Activated CD8-positive, alpha-beta T cell treated with anti-CD3 and anti-CD28 coated beads for 36 hours (primary cell): Measurements from ENCODE around the gene PLCB4. TPM values are rescaled to one million over a fixed set of nuclear protein-coding genes. Genes with fewer than 3 reads are reported as not detected.

Experiments used
- ATAC-seq: fragments of 200-7000 bp; cut with Tn5 transposase; one replicate; pipeline ENCODE4 v1.10.0; 2021; ENCODE audit warnings: mild to moderate bottlenecking, moderate library complexity
- CTCF ChIA-PET: fragments of 350-600 bp; sonication (Branson Sonifier 250); formaldehyde crosslinking; loops from one replicate; lab custom pipeline; 2021; ENCODE audit warnings: antibody characterized with exemption; lab: Charles Lee
- POLR2A ChIA-PET: fragments of 350-600 bp; sonication (Branson Sonifier 250); formaldehyde crosslinking; loops from one replicate; lab custom pipeline; 2021; ENCODE audit warnings: antibody characterized with exemption; lab: Charles Lee
- DNase-seq: peaks from one replicate; pipeline ENCODE4 v3.0.0-alpha.2; 2020
- H3K27ac Mint-ChIP-seq: one replicate; pipeline ENCODE4 v1.8.0; 2021; ENCODE audit warnings: mild to moderate bottlenecking, mixed read lengths
- H3K27me3 Mint-ChIP-seq: one replicate; pipeline ENCODE4 v1.8.0; 2021; ENCODE audit warnings: mixed read lengths
- H3K36me3 Mint-ChIP-seq: one replicate; pipeline ENCODE4 v1.8.0; 2021; ENCODE audit warnings: low read depth, mixed read lengths
- H3K4me1 Mint-ChIP-seq: one replicate; pipeline ENCODE4 v1.8.0; 2021; ENCODE audit warnings: low read depth, mixed read lengths
- H3K4me3 Mint-ChIP-seq: one replicate; pipeline ENCODE4 v1.8.0; 2021; ENCODE audit warnings: mild to moderate bottlenecking, moderate library complexity, mixed read lengths
- H3K9me3 Mint-ChIP-seq: one replicate; pipeline ENCODE4 v1.8.0; 2021; ENCODE audit warnings: mixed read lengths
- CTCF ChIP-seq: fragments of 200-600 bp; IDR thresholded peaks from one replicate; pipeline ENCODE4 v1.8.0; 2022; ENCODE audit warnings: antibody characterized with exemption, mild to moderate bottlenecking
- intact Hi-C: fragments of 100-400 bp; cut with micrococcal nuclease; formaldehyde crosslinking; loops from one replicate; pipeline ENCODE4 v1.10.0; 2022
- total RNA-seq, 2 experiments: library from RNA; stranded (reverse); gene quantifications; one replicate each; pipeline ENCODE4 v1.2.3, GENCODE V29; 2021

Gene PLCB4
- total RNA-seq, 2 experiments from 2014 or later: not detected

DNA sequence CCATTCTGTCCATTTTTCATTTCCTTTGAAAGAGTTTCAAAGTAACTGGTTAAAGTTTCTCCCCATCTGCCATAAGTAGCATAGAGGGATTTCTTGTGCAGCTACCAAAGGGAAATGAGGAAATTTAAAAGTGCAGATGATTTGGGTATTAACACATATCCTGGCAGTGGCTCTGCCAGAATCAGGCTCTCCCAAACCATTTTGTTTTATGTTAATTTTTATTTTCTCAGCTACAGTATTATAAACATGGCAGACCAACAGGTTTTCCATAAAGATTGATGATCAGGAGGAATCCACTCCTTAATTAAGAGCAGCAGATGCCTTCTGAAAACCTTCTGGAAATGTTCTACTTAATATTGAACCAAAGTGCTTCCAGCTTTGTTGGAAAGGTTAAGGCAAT lies 13.9 kb downstream of the PLCB4 start:
- no peak for TF ChIP-seq CTCF
- H3K9me3 Mint-ChIP-seq: peaks cover 4% of the 10 kb centered on the region

DNA sequence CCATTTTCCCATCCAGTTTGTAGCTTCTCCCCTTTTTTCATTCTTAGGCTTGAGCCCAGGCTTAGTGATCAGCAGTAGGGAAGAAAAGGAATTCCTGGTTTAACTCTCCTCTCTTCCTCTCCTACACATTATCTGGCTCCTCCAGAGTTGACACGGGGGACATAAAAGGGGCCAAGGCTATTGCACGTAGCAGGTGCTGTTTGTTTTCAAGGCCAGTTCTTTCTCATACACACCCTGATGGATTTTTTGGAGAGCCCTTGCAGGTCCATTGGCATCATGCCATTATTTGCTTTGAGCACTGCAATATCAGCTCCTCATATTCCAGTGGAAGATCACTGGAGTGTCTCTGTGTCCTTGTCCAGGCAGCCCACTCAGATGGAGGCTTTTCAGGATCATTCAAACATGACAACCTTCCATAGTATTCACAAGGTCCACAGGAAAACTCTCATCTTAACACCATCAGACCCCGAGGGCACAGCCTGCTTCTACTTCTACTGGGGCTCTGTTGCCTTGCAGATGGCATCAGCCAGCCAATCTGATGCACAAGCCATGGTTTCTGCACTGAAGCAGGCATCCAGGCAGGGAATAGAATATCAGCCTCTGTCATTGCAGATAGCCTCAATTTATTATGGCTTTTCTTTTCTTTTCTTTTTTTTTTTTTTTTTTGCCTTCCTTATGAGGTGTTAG lies 18.8 kb downstream of the PLCB4 start:
- no peak for ATAC-seq
- POLR2A ChIA-PET: no interaction called here

More for the DNA sequence above, 13.9 kb downstream of the PLCB4 start:
- Mint-ChIP-seq H3K36me3 (no peaks in the 10 kb centered on the region), H3K4me1 (no peaks in the 10 kb centered on the region), H3K27me3 (no peaks in the 10 kb centered on the region), H3K4me3 (no peak overlapping the region), H3K27ac (no peak overlapping the region)
- ChIA-PET CTCF (interaction anchor here (1.0 kb wide), 1 partner anchor 10 kb away, joined by 3 read pairs; no protein-coding TSS in a partner anchor), POLR2A (no interaction called here)
- DNase-seq: no peak
- intact Hi-C loops: no loop called here
- ATAC-seq: no peak

DNA sequence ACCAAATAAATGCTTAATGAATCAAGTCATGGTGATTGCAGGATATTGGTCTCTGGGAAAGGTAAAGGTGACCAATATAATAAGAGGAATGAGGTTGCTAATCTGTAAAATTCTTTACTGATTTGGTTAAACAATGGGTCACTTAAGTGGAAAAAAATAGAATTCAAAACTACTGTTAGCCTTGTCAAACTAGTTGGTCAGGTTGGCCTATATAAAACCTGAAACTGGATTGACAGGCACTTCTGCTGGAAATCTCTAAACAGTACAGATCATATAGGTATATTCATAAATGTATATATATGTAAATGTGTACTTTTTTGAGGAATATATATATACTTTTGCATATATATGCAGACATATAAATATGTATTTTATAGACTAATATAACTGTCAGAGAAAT lies 19.7 kb downstream of the PLCB4 start:
- TF ChIP-seq CTCF: no peak
- Mint-ChIP-seq H3K27me3 (no peaks in the 10 kb centered on the region), H3K4me3 (no peak overlapping the region), H3K27ac (no peak overlapping the region), H3K9me3 (peaks cover 2% of the 10 kb centered on the region), H3K36me3 (no peaks in the 10 kb centered on the region), H3K4me1 (no peaks in the 10 kb centered on the region)
- ATAC-seq (no peak), DNase-seq (no peak)
- POLR2A ChIA-PET: no interaction called here
- CTCF ChIA-PET: no interaction called here
- intact Hi-C loops: no loop called here

More for the DNA sequence above, 18.8 kb downstream of the PLCB4 start:
- CTCF ChIA-PET: no interaction called here
- DNase-seq: no peak
- Mint-ChIP-seq H3K4me1 (no peaks in the 10 kb centered on the region), H3K9me3 (peaks cover 2% of the 10 kb centered on the region), H3K36me3 (no peaks in the 10 kb centered on the region), H3K4me3 (no peak overlapping the region), H3K27ac (no peak overlapping the region), H3K27me3 (no peaks in the 10 kb centered on the region)
- intact Hi-C loops: no loop called here
- TF ChIP-seq CTCF: no peak

GRCh38 chr20:9092113-9092512 lies 23.2 kb downstream of the PLCB4 start:
- TF ChIP-seq CTCF: no peak
- DNase-seq: no peak
- Mint-ChIP-seq H3K4me1 (no peaks in the 10 kb centered on the region), H3K4me3 (no peak overlapping the region), H3K27ac (no peak overlapping the region), H3K27me3 (no peaks in the 10 kb centered on the region), H3K36me3 (no peaks in the 10 kb centered on the region), H3K9me3 (no peaks in the 10 kb centered on the region)
- ChIA-PET POLR2A (interaction anchor here (0.6 kb wide), 1 partner anchor 40 kb away, joined by 4 read pairs; no protein-coding TSS in a partner anchor), CTCF (no interaction called here)
- intact Hi-C loops: no loop called here
- no peak for ATAC-seq

GRCh38 chr20:9092655-9093054 lies 23.8 kb downstream of the PLCB4 start:
- Mint-ChIP-seq H3K4me1 (no peaks in the 10 kb centered on the region), H3K36me3 (no peaks in the 10 kb centered on the region), H3K27me3 (no peaks in the 10 kb centered on the region), H3K9me3 (no peaks in the 10 kb centered on the region), H3K27ac (no peak overlapping the region), H3K4me3 (no peak overlapping the region)
- intact Hi-C loops: no loop called here
- POLR2A ChIA-PET: interaction anchor here (0.6 kb wide), 1 partner anchor 40 kb away, joined by 4 read pairs; no protein-coding TSS in a partner anchor
- CTCF ChIA-PET: no interaction called here
- ATAC-seq: no peak
- DNase-seq: no peak
- TF ChIP-seq CTCF: no peak
